ENCODE data around the gene RASL12.

Gene RASL12

GRCh38 chr15:65058394-65059368, 9.1 kb downstream of the RASL12 start:
- Histone ChIP-seq H3K36me3 (ENCODE audit: insufficient read depth, low read depth, low read length) (no peaks in the 10 kb centered on the region), H3K9ac (ENCODE audit: low read depth, low read length) (no peak overlapping the region), H3K27ac (ENCODE audit: low read length) (no peak overlapping the region), H3K27me3 (ENCODE audit: insufficient read depth, low read length) (no peaks in the 10 kb centered on the region), H3K9me3 (ENCODE audit: insufficient read depth, low read depth, low read length) (no peaks in the 10 kb centered on the region), H3K4me3 (ENCODE audit: low read length) (no peak overlapping the region), H3K4me1 (ENCODE audit: insufficient read depth, low read length) (no peaks in the 10 kb centered on the region)

- Histone ChIP-seq H3K27ac (ENCODE audit: low read length) (no peak overlapping the region), H3K9me3 (ENCODE audit: insufficient read depth, low read depth, low read length) (no peaks in the 10 kb centered on the region), H3K9ac (ENCODE audit: low read depth, low read length) (no peak overlapping the region), H3K4me3 (ENCODE audit: low read length) (no peak overlapping the region), H3K4me1 (ENCODE audit: insufficient read depth, low read length) (no peaks in the 10 kb centered on the region), H3K27me3 (ENCODE audit: insufficient read depth, low read length) (no peaks in the 10 kb centered on the region), H3K36me3 (ENCODE audit: insufficient read depth, low read depth, low read length) (no peaks in the 10 kb centered on the region)
Observed at GRCh38 chr15:65057549-65057940, 10.2 kb downstream of the RASL12 start.

- no peaks in the 10 kb centered on the region for H3K9me3 ChIP-seq (ENCODE audit: insufficient read depth, low read depth, low read length)
- H3K4me3 ChIP-seq (ENCODE audit: low read length): no peak overlapping the region
- no peaks in the 10 kb centered on the region for H3K4me1 ChIP-seq (ENCODE audit: insufficient read depth, low read length)
- no peak overlapping the region for H3K9ac ChIP-seq (ENCODE audit: low read depth, low read length)
- no peaks in the 10 kb centered on the region for H3K27me3 ChIP-seq (ENCODE audit: insufficient read depth, low read length)
- no peak overlapping the region for H3K27ac ChIP-seq (ENCODE audit: low read length)
- H3K36me3 ChIP-seq (ENCODE audit: insufficient read depth, low read depth, low read length): no peaks in the 10 kb centered on the region
Observed at GRCh38 chr15:65056868-65057548, 10.8 kb downstream of the RASL12 start.

GRCh38 chr15:65056106-65056505, 11.7 kb downstream of the RASL12 start:
- Histone ChIP-seq H3K4me3 (ENCODE audit: low read length) (no peak overlapping the region), H3K4me1 (ENCODE audit: insufficient read depth, low read length) (no peaks in the 10 kb centered on the region), H3K36me3 (ENCODE audit: insufficient read depth, low read depth, low read length) (no peaks in the 10 kb centered on the region), H3K27ac (ENCODE audit: low read length) (no peak overlapping the region), H3K9ac (ENCODE audit: low read depth, low read length) (no peak overlapping the region), H3K9me3 (ENCODE audit: insufficient read depth, low read depth, low read length) (no peaks in the 10 kb centered on the region), H3K27me3 (ENCODE audit: insufficient read depth, low read length) (no peaks in the 10 kb centered on the region)

GRCh38 chr15:65055201-65055870, 12.5 kb downstream of the RASL12 start:
- Histone ChIP-seq H3K36me3 (ENCODE audit: insufficient read depth, low read depth, low read length) (no peaks in the 10 kb centered on the region), H3K4me1 (ENCODE audit: insufficient read depth, low read length) (no peaks in the 10 kb centered on the region), H3K27me3 (ENCODE audit: insufficient read depth, low read length) (no peaks in the 10 kb centered on the region), H3K4me3 (ENCODE audit: low read length) (no peak overlapping the region), H3K9ac (ENCODE audit: low read depth, low read length) (no peak overlapping the region), H3K9me3 (ENCODE audit: insufficient read depth, low read depth, low read length) (no peaks in the 10 kb centered on the region), H3K27ac (ENCODE audit: low read length) (no peak overlapping the region)

GRCh38 chr15:65054333-65055200, 13.2 kb downstream of the RASL12 start:
- H3K4me3 ChIP-seq (ENCODE audit: low read length): no peak overlapping the region
- no peaks in the 10 kb centered on the region for H3K36me3 ChIP-seq (ENCODE audit: insufficient read depth, low read depth, low read length)
- no peak overlapping the region for H3K27ac ChIP-seq (ENCODE audit: low read length)
- H3K27me3 ChIP-seq (ENCODE audit: insufficient read depth, low read length): no peaks in the 10 kb centered on the region
- H3K9ac ChIP-seq (ENCODE audit: low read depth, low read length): no peak overlapping the region
- H3K4me1 ChIP-seq (ENCODE audit: insufficient read depth, low read length): no peaks in the 10 kb centered on the region
- H3K9me3 ChIP-seq (ENCODE audit: insufficient read depth, low read depth, low read length): no peaks in the 10 kb centered on the region

- H3K27me3 ChIP-seq (ENCODE audit: insufficient read depth, low read length): no peaks in the 10 kb centered on the region
- no peaks in the 10 kb centered on the region for H3K4me1 ChIP-seq (ENCODE audit: insufficient read depth, low read length)
- H3K9ac ChIP-seq (ENCODE audit: low read depth, low read length): no peak overlapping the region
- no peak overlapping the region for H3K27ac ChIP-seq (ENCODE audit: low read length)
- H3K4me3 ChIP-seq (ENCODE audit: low read length): no peak overlapping the region
- no peaks in the 10 kb centered on the region for H3K9me3 ChIP-seq (ENCODE audit: insufficient read depth, low read depth, low read length)
- no peaks in the 10 kb centered on the region for H3K36me3 ChIP-seq (ENCODE audit: insufficient read depth, low read depth, low read length)
Observed at GRCh38 chr15:65052956-65053355, 14.8 kb downstream of the RASL12 start.

- Histone ChIP-seq H3K9me3 (ENCODE audit: insufficient read depth, low read depth, low read length) (no peaks in the 10 kb centered on the region), H3K36me3 (ENCODE audit: insufficient read depth, low read depth, low read length) (no peaks in the 10 kb centered on the region), H3K27me3 (ENCODE audit: insufficient read depth, low read length) (no peaks in the 10 kb centered on the region), H3K4me1 (ENCODE audit: insufficient read depth, low read length) (no peaks in the 10 kb centered on the region), H3K9ac (ENCODE audit: low read depth, low read length) (no peak overlapping the region), H3K27ac (ENCODE audit: low read length) (no peak overlapping the region), H3K4me3 (ENCODE audit: low read length) (no peak overlapping the region)
Observed at GRCh38 chr15:65051266-65051665, 16.5 kb downstream of the RASL12 start.

GRCh38 chr15:65050270-65050669, 17.5 kb downstream of the RASL12 start:
- Histone ChIP-seq H3K9me3 (ENCODE audit: insufficient read depth, low read depth, low read length) (no peaks in the 10 kb centered on the region), H3K4me3 (ENCODE audit: low read length) (no peak overlapping the region), H3K4me1 (ENCODE audit: insufficient read depth, low read length) (no peaks in the 10 kb centered on the region), H3K27me3 (ENCODE audit: insufficient read depth, low read length) (no peaks in the 10 kb centered on the region), H3K27ac (ENCODE audit: low read length) (no peak overlapping the region), H3K9ac (ENCODE audit: low read depth, low read length) (no peak overlapping the region), H3K36me3 (ENCODE audit: insufficient read depth, low read depth, low read length) (no peaks in the 10 kb centered on the region)

- H3K4me1 ChIP-seq (ENCODE audit: insufficient read depth, low read length): no peaks in the 10 kb centered on the region
- no peaks in the 10 kb centered on the region for H3K36me3 ChIP-seq (ENCODE audit: insufficient read depth, low read depth, low read length)
- no peaks in the 10 kb centered on the region for H3K27me3 ChIP-seq (ENCODE audit: insufficient read depth, low read length)
- H3K4me3 ChIP-seq (ENCODE audit: low read length): peak overlapping the region; percentile 60
- no peak overlapping the region for H3K9ac ChIP-seq (ENCODE audit: low read depth, low read length)
- no peak overlapping the region for H3K27ac ChIP-seq (ENCODE audit: low read length)
- H3K9me3 ChIP-seq (ENCODE audit: insufficient read depth, low read depth, low read length): no peaks in the 10 kb centered on the region
Observed at GRCh38 chr15:65049418-65049840, 18.4 kb downstream of the RASL12 start.

GRCh38 chr15:65048241-65048640, 19.6 kb downstream of the RASL12 start:
- Histone ChIP-seq H3K36me3 (ENCODE audit: insufficient read depth, low read depth, low read length) (no peaks in the 10 kb centered on the region), H3K4me1 (ENCODE audit: insufficient read depth, low read length) (no peaks in the 10 kb centered on the region), H3K27ac (ENCODE audit: low read length) (no peak overlapping the region), H3K9me3 (ENCODE audit: insufficient read depth, low read depth, low read length) (no peaks in the 10 kb centered on the region), H3K9ac (ENCODE audit: low read depth, low read length) (no peak overlapping the region), H3K27me3 (ENCODE audit: insufficient read depth, low read length) (no peaks in the 10 kb centered on the region), H3K4me3 (ENCODE audit: low read length) (no peak overlapping the region)

Data from iPS-20b (cell line).